HG03521 (cell line): ENCODE measurements around the gene ZBTB21.

Experiments used
- ATAC-seq: cut with Tn5 transposase; IDR thresholded peaks from one replicate; pipeline ENCODE4 v1.9.1; 2021; ENCODE audit warnings: mild to moderate bottlenecking, moderate library complexity; ENCODE audit not compliant: unreplicated experiment

Gene ZBTB21

GRCh38 chr21:42021371-42022090 is 11.4 kb upstream of the ZBTB21 start:
- no peak for ATAC-seq

GRCh38 chr21:42019706-42020105 is 9.5 kb upstream of the ZBTB21 start:
- no peak for ATAC-seq

- ATAC-seq: no peak
Observed at GRCh38 chr21:42019101-42019605, 9.0 kb upstream of the ZBTB21 start.

- no peak for ATAC-seq
Observed at GRCh38 chr21:42017022-42017421, 6.9 kb upstream of the ZBTB21 start.

- ATAC-seq: no peak
Observed at GRCh38 chr21:42016364-42016985, 6.3 kb upstream of the ZBTB21 start.

- ATAC-seq: no peak
Observed at GRCh38 chr21:42013931-42014330, 3.8 kb upstream of the ZBTB21 start.

GRCh38 chr21:42013376-42013775 is 3.2 kb upstream of the ZBTB21 start:
- no peak for ATAC-seq

GRCh38 chr21:42012763-42013329 is 2.7 kb upstream of the ZBTB21 start:
- ATAC-seq: no peak

- no peak for ATAC-seq
Observed at GRCh38 chr21:42012344-42012743, 2.2 kb upstream of the ZBTB21 start.

- ATAC-seq: peak; percentile 18
Observed at GRCh38 chr21:42010507-42011495, 641 bp upstream of the ZBTB21 start.

- peak; percentile 6 for ATAC-seq
Observed at GRCh38 chr21:42009018-42009830, 936 bp downstream of the ZBTB21 start.

- no peak for ATAC-seq
Observed at GRCh38 chr21:42007356-42007940, 2.7 kb downstream of the ZBTB21 start.

GRCh38 chr21:42006765-42007164 is 3.4 kb downstream of the ZBTB21 start:
- ATAC-seq: no peak

- no peak for ATAC-seq
Observed at GRCh38 chr21:42004406-42005199, 5.6 kb downstream of the ZBTB21 start.

GRCh38 chr21:42003051-42003461 is 7.1 kb downstream of the ZBTB21 start:
- no peak for ATAC-seq

- ATAC-seq: peak; percentile 73
Observed at GRCh38 chr21:42002421-42002958, 7.7 kb downstream of the ZBTB21 start.

- no peak for ATAC-seq
Observed at GRCh38 chr21:42001781-42002180, 8.4 kb downstream of the ZBTB21 start.

- no peak for ATAC-seq
Observed at GRCh38 chr21:42000908-42001307, 9.3 kb downstream of the ZBTB21 start.

- no peak for ATAC-seq
Observed at GRCh38 chr21:41997657-41998056, 12.5 kb downstream of the ZBTB21 start.
